Pancreas (tissue), 10 donors: Measurements from ENCODE around the gene NAA16. TPM values are rescaled to one million over a fixed set of nuclear protein-coding genes. Genes with fewer than 3 reads are reported as not detected.

Experiments
- ATAC-seq, 4 donors: fragments of 200-7000 bp; cut with Tn5 transposase; one replicate each; pipeline versions ENCODE4 v1.8.0 to v1.9.1; 2020; ENCODE audit warnings: mild to moderate bottlenecking in 4 of 4, moderate library complexity in 4 of 4
- DNase-seq, 6 donors: peaks; one replicate each; pipeline ENCODE4 v3.0.0-alpha.2; 2020
- FAIRE-seq: peaks from 2 replicates; lab custom pipeline; 2012; peaks lifted over from hg19 to GRCh38; lab: Jason Lieb, UNC
- H3K27ac ChIP-seq, 4 donors: fragments of 200-600 bp; sonication (generic); 1 replicate in 3 of 4; 2 replicates in 1 of 4; pipeline versions ENCODE4 v1.5.0 to v1.8.0; 2020
- H3K27me3 ChIP-seq, 4 donors: fragments of 200-600 bp; one replicate each; pipeline ENCODE4 v1.8.0; 2021
- H3K36me3 ChIP-seq, 3 donors: fragments of 200-600 bp; sonication (generic) in 1 of 3; one replicate each; pipeline versions ENCODE4 v1.5.0 to v1.8.0; 2020 to 2021
- H3K4me1 ChIP-seq, 3 donors: fragments of 200-600 bp; one replicate each; pipeline ENCODE4 v1.8.0; 2021
- H3K4me3 ChIP-seq, 4 donors: fragments of 200-600 bp; sonication (generic) in 2 of 4; one replicate each; pipeline versions ENCODE4 v1.5.0 to v1.8.0; 2020 to 2021
- H3K9me3 ChIP-seq, 4 donors: fragments of 200-600 bp; one replicate each; pipeline ENCODE4 v1.8.0; 2021
- CTCF ChIP-seq, 4 donors: fragments of 200-600 bp; sonication (generic) in 3 of 4; IDR thresholded peaks; one replicate each; pipeline versions ENCODE4 v1.5.0 to v1.8.0; 2021; ENCODE audit warnings: antibody characterized with exemption in 4 of 4
- WGBS, 2 donors: extraction: QIAGEN DNeasy Blood & Tissue Kit; methylation state at CpG; one replicate each; pipeline ENCODE4 v1.1.7; 2013; 5-methylcytosine and 5-hydroxymethylcytosine counted together
- intact Hi-C, 3 donors: fragments of 100-400 bp; cut with DNase I; formaldehyde crosslinking; loops; one replicate each; pipeline versions ENCODE4 v1.11.1 to v1.14.2; 2022
- polyA plus RNA-seq, 2 donors: library from polyadenylated mRNA; stranded (reverse); fragments of 200-250 nt; gene quantifications; one replicate each; pipeline ENCODE4 v1.2.3, GENCODE V29; 2013
- total RNA-seq, 6 donors: library from RNA; stranded (reverse); fragmentation: NEBNext Ultra II Directional in 4 of 6; extraction: Animal tissue kit (Norgen Biotek cat#: 25700) in 4 of 6; gene quantifications; one replicate each; pipeline versions ENCODE4 v1.2.1 to v1.2.4, GENCODE V29; 2021 to 2023
- donor health status: healthy with polysubstance abuse.
- donor health status: DM: no; HTN: no; CAD: no; lungs with moderate emphysema.
- donor health status: DM: no; HTN: no; CAD: no.
- donor health status: control.
- donor health status: control.
- donor health status: Bipolar disorder and iron deficiency.
- donor health status: DM: yes; HTN: yes; CAD: no.
- donor health status: DM: no; HTN: no; CAD: no.
- donor health status: DM: no; HTN: no; CAD: no.
- donor health status: DM: yes; HTN: yes; CAD: no.

The NAA16 gene
- total RNA-seq, result 10 to 100 TPM; 20.5 to 46.9 (median 24.0) TPM
- polyA plus RNA-seq, result 10 to 100 TPM; 20.3 to 25.7 TPM

GRCh38 chr13:41310963-41311405, at the start of gene NAA16:
NAA16 (plus strand) TSS chr13:41311267; CDS start chr13:41311529, 262 bp downstream.
- Histone ChIP-seq H3K27me3 (no peaks in the 10 kb centered on the region), H3K36me3 (no peaks in the 10 kb centered on the region), H3K9me3 (no peaks in the 10 kb centered on the region), H3K4me1 (peaks cover 0 to 12% (median 3%) of the 10 kb centered on the region in 3 donors), H3K4me3 (peak within 1 kb of the TSS; percentile 83 to 99 (median 94)), H3K27ac (peak within 1 kb of the TSS; percentile 91 to 99 (median 95))
- peak; percentile 87 to 99 (median 92) for DNase-seq
- WGBS, 2 donors, result 0 to 1% methylated on average over 32 of the region's 32 CpGs
- TF ChIP-seq CTCF (IDR thresholded peaks at IDR 0.05), result no peak
- ATAC-seq, result peak; percentile 75 to 87 (median 82)
- no peak for FAIRE-seq
- intact Hi-C loops, result no loop called here

DNA sequence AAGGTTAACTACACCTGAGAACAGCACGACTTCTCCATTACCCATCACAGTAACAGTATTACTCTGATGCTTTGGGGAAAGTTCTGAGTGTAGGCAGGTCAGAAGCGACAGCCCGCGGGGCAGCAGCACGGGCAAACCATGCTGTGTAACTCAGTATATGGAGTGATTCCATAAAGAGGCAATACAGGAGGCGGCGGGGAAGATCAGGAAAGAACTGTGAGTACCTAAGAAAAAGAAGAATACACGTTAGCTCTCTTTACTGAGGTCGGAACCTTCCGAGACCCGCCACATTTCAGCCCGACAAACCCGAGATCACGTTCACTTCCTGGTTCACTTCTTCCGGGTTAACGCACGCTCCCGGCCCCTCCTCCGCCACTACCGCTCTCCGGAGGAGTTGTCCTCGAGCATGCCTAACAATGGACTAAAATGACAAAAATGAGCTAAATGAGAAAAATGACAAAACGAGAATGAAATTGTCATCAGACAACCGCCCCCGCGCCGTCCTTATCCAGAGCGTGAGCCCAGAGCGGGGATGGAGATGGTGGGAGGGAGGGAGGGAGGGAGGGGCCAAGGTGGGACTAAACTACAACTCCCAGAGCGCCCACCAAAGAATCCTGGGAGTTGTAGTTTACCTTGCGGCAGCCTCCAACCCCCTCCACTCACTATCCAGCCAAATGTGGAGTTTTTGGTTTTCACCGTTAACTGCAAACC, 47.7 kb upstream of the NAA16 start, which contains the start of gene MTRF1:
MTRF1 (minus strand) TSS at position 316 of the 711 bp plus-strand sequence. CDS start 2,669 bp downstream, outside the sequence.
- 1% methylated on average over 32 of the region's 32 CpGs for whole genome bisulfite sequencing, 2 donors
- TF ChIP-seq CTCF (IDR thresholded peaks at IDR 0.05), result no peak
- Histone ChIP-seq H3K4me3 (peak within 1 kb of the TSS; percentile 40 to 70 (median 46)), H3K36me3 (no peaks in the 10 kb centered on the region), H3K27me3 (no peaks in the 10 kb centered on the region), H3K27ac (peak within 1 kb of the TSS; percentile 39 to 82 (median 70)), H3K4me1 (peaks cover 6 to 15% (median 7%) of the 10 kb centered on the region in 3 donors), H3K9me3 (no peaks in the 10 kb centered on the region)
- intact Hi-C loops, result no loop called here
- ATAC-seq, result peak; percentile 93 to 98 (median 95)
- DNase-seq, result peak; percentile 70 to 84 (median 78)
- no peak for FAIRE-seq

GRCh38 chr13:41267106-41267505, 44.0 kb upstream of the NAA16 start:
- Histone ChIP-seq H3K27ac (no peak overlapping the region), H3K4me3 (no peak overlapping the region), H3K27me3 (no peaks in the 10 kb centered on the region), H3K9me3 (no peaks in the 10 kb centered on the region), H3K36me3 (no peaks in the 10 kb centered on the region), H3K4me1 (peaks cover 0 to 8% (median 6%) of the 10 kb centered on the region in 3 donors)
- FAIRE-seq (no peak), DNase-seq (no peak), ATAC-seq (no peak)
- intact Hi-C loops, result no loop called here
- TF ChIP-seq CTCF (IDR thresholded peaks at IDR 0.05), result no peak

DNA sequence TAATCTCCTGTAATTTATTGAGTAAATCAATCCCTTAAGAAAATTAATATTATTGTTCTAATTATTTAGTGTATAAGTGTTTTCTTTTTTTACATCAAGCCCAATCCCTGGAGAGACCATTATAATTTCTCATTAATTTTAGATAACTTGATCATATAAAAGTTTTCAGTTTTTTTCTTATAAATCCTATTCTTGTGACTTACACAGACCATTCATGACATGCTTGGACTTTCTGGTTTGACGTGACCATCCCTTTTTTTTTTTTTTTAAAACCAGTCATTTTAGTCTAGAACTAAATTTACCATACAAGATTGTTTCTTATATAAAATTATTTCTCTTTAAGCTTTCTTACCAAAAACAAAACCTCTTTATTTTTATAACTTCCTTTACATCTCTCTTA, 42.3 kb upstream of the NAA16 start:
- no peak for TF ChIP-seq CTCF (IDR thresholded peaks at IDR 0.05)
- H3K27me3 ChIP-seq, result no peaks in the 10 kb centered on the region
- no peaks in the 10 kb centered on the region for H3K36me3 ChIP-seq
- H3K27ac ChIP-seq, result no peak overlapping the region
- no peak overlapping the region for H3K4me3 ChIP-seq
- H3K4me1 ChIP-seq, result peaks cover 0 to 3% (median 0%) of the 10 kb centered on the region in 3 donors
- no peaks in the 10 kb centered on the region for H3K9me3 ChIP-seq
- DNase-seq (no peak), FAIRE-seq (no peak), ATAC-seq (no peak)
- intact Hi-C loops, result no loop called here
- WGBS, 2 donors, result 47 to 49% methylated on average over 1 of the region's 1 CpG
